CD4-positive, alpha-beta T cell treated with Interleukin-2 at 100 ng/mL for 4 hours (primary cell): ENCODE data around the gene SLC9A3.

ENCODE experiments used
- DNase-seq: peaks from one replicate; pipeline ENCODE4 v3.0.0-alpha.2; 2020; ENCODE audit warnings: low spot score

The SLC9A3 gene

DNA sequence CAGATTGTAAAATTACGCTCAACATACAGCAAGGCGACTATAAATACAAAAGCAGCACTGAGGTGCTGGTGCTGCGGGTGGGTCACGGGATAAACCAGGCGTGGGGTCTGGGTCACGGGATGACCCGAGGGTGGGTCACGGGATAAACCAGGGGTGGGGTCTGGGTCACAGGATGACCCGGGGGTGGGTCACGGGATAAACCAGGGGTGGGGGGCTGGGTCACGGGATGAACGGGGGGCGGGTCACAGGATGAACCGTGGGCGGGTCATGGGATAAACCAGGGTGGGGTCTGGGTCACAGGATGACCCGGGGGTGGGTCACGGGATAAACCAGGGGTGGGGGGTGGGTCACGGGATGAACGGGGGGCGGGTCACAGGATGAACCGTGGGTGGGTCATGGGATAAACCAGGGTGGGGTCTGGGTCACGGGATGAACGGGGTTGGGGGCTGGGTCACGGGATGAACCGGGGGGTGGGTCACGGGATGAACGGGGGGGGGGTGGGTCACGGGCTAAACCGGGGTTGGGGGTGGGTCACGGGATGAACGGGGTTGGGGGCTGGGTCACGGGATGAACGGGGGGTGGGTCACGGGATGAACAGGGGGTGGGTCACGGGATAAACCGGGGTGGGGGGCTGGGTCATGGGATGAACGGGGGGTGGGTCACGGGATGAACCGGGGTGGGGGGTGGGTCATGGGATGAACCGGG is 30.2 kb upstream of the SLC9A3 start:
- DNase-seq = no peak

DNA sequence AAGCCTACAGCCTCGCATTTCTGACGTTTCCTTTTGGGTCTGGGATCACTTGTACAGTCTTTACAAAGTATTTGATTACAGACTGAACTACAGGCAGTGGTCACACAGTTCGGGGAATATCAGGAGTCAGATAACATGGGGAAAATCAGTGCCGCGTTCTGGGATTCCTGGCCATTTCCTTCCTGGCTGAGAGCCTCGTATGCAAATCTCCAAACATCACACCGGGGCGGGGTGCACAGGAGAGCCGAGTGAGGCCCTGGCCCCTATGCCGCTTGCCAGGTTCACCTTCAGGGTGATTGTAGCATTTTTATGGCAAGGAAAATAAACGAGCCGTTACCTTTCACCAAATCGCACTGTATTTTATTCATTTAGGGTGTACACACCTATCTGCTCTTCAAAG is 29.6 kb upstream of the SLC9A3 start:
- no peak for DNase-seq

DNA sequence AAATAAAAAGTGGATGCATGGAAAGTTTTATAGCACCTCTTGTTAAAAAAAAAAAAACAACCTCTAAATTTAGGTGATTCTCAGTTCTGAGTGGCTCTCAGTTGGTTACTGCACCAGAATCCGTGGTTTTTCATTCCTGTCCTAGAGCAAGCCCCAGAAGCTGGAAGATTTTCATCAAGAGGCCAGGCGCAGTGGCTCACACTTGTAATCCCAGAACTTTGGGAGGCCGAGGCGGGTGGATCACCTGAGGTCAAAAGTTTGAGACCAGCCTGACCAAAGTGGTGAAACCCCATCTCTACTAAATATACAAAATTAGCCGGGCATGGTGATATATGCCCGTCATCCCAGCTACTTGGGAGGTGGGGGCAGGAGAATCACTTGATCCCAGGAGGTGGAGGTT is 27.2 kb upstream of the SLC9A3 start:
- no peak for DNase-seq

DNA sequence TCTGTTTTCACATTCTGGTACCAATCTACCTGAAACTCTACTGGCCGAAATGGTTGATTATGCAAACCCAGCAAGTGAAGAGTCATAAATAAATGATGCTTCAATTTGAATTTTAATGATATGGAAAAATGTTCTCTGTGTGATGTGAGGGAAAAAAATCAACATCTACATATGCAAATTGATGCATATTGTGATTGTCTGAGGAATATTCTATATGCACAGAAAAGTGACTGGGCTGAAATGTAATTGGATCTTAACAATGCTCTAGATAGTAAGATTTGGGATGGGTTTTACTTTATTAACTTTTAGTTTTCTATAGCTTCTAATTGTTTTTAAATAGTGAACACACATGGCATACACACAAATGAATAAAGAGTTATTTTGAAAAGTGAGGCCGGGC is 25.0 kb upstream of the SLC9A3 start:
- no peak for DNase-seq

DNA sequence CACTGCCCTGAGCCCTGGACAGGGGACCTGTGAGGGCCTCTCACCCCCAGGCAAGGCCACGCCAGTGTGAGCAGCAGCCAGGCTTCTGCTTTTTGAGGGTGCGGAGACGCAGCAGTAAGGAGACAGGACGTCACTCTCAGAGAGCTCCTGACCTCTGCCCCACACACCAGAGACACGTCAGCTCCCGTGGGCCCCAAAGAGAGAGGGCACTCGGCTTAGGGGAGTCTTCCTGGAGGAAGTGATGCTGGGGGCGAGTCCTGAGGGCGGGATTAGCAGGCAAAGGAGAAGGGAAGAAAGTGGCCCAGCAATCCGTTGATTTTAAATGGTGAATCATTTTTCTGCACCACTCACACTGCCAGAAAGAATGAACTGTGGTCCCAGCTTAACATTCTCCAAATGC is 24.0 kb upstream of the SLC9A3 start:
- DNase-seq = no peak

DNA sequence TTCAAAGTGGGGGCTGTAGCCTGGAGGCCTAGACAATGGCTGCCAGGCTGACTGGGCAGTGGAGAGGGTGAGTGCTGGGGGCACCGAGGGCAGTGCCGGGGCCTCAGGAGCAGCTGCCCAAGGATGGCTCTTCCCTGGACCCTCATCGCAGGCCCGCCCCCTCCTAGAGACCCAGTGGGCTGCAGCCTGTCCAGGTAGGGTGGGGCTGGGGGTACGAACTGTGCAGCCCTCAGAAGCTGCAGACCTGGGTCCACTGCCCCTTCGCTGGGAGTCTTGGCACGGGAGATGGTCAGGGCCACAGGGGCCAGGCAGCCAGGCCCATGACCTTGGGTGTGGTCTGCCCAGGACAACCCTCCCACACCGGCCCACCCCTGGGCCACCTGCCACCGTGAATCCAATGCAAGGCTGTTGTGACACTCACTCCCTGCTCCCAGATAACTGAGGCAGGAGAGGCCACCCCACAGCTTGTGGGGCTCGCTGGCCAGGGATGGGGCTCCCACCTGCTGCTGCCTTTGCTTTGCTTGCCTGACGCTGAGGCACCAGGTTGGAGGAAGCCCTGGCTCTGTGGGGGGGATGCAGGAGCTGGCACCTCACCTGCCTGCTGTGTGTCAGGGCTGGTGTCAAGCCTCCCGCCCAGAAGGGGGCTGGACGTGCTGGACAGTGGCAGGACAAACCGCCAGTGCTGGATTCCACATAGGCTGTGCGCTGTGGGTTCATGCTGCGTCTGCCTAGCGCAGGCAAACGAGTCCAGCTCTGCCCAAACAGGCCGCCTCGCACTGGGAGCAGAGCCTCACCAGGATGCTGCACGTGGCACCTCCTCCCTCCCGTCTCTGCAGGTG is 23.1 kb upstream of the SLC9A3 start:
- no peak for DNase-seq

DNA sequence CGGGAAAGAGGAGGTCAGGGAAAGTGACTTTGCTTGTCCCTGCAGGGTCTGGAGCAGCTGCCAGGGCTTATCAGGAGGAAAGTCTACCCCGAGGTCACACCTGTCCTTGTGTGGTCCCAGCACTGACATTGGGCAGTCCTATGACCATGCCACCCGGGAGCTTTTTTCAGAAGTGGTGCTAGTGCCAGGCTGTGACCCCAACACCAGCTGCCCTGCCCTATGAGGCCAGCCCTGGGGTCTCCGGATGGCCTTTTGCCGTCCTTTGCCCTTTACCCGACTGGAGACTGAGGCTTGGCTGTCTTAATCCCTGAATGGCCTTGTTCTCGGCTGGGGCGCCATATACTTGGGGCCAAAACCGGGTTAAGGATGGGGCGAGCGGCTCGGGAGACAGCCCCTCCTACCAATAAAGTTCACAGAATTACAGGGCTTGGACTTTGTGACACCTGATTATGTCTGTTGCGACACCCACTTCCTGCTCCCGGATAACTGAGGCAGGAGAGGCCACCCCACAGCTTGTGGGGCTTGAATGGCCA is 22.2 kb upstream of the SLC9A3 start:
- no peak for DNase-seq

DNA sequence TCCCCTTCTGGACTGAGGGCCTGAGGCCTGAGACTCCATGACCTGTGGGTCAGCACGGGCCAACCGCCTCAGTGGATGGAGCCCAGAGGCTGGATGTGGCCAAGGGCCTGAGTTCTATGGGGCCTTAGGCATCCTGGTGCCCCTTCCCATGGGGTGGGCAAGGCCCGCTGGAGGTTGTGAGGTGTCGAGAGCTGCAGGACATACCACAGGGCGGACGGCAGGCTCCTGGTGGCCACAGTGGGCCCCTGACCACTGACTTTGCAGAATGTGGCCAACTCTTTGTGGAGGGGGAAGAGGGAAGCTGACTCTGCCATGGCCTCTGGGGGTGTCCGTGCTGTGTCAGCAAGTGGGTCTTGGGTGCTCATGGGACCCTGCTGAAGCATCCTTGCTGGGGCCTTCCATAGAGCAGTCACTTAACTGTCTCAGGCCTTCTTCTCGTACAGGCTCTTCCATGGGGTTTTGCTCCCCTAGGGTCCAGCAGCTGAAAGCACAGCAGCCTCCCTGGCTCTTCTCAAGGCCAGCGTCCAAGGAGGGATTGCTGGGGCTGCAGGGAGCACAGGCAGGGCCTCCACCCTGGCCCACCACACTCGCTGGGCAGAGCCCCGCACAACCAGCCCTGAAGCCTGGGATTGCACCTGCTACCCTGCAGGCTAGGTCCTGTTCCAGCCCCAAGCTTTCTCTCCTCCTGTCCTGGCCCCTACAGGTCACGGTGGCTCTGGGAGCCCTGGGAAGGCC is 21.6 kb upstream of the SLC9A3 start:
- no peak for DNase-seq

DNA sequence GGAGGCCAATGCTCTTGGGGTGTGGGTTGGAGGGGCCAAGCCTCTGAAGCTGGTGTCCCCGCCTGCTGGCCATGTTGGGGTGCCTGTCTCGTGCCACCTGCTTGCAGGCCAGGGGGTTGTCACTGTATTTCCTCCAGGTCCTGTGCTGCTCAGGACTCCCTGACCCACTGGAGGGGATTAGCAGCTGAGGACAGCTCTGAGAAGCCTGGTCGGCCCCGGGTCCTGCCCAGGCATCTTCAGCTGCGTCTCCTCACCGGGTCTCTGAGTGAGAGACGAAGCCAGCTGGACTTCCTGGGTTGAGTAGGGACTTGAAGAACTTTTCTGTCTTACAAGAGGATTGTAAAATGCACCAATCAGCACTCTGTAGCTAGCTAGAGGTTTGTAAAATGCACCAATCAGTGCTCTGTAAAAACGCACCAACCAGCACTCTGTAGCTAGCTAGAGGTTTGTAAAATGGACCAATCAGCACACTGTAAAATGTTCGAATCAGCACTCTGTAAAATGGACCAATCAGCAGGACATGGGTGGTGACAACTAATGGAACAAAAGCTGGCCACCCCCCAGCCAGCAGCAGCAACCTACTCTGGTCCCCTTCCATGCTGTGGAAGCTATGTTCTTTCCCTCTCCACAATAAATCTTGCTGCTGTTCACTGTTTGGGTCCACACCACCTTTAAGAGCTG is 20.6 kb upstream of the SLC9A3 start:
- no peak for DNase-seq

DNA sequence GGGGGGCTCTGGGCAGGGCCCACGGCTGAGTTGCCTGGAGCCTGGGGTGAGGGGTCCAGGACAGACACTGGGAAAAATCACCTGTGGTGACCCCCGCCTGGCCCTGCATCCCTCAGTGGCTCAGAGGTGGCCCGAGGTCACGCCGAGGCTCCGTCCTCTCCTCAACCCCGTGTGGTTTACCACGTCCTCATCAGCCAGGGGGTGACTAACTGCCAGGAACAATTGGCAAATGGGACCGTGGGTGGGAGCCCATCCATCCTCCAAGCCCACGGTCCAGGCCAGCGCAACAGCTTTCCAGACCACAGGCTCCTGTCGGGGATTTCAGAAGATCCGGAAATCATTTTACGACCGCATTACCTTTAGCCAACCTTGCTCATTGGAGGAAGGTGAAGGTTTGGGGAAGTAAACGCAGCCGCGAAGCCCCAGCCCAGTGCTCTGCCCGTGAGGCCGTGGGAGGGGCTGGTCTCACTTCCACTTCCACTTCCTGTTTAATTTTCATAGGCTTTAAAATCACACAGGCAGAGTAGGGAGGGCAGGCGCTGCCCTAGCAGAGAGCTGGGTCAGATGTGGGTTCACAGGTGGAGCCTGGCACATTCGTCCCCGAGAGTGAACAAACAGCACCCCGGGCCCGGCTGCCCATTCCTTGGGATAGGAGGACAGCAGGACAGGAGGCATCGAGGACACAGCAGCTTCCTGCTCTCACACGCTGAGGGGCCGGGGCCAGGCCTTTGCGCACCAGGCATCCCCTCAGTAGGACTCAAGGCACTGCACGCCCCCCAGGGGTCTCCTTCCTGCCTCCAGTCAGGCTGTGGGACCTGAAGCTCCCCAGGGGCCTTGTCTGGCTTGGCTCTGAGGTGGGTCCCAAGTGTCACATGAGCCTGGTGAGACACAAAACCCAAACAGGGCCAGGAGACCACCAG is 19.8 kb upstream of the SLC9A3 start:
- DNase-seq = peak; percentile 31

DNA sequence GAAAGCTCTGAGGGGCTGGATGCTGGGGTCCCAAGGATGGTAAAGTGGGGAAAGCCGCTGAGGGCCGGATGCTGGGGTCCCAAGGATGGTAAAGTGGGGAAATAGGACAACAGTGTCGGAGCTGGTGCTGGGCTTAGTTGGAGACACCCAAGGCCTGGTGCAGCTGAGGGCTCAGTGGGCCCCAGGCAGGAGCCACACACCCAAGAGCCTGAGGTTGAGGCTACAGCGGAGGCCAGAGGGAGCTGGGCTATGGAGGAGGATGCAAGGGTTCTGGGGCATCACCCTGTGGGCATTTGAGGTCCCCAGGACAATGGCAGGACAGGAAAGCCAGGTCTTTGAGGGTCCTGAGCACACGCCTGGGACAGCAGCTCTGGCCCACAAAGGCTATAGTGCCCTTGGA is 19.1 kb upstream of the SLC9A3 start:
- no peak for DNase-seq

DNA sequence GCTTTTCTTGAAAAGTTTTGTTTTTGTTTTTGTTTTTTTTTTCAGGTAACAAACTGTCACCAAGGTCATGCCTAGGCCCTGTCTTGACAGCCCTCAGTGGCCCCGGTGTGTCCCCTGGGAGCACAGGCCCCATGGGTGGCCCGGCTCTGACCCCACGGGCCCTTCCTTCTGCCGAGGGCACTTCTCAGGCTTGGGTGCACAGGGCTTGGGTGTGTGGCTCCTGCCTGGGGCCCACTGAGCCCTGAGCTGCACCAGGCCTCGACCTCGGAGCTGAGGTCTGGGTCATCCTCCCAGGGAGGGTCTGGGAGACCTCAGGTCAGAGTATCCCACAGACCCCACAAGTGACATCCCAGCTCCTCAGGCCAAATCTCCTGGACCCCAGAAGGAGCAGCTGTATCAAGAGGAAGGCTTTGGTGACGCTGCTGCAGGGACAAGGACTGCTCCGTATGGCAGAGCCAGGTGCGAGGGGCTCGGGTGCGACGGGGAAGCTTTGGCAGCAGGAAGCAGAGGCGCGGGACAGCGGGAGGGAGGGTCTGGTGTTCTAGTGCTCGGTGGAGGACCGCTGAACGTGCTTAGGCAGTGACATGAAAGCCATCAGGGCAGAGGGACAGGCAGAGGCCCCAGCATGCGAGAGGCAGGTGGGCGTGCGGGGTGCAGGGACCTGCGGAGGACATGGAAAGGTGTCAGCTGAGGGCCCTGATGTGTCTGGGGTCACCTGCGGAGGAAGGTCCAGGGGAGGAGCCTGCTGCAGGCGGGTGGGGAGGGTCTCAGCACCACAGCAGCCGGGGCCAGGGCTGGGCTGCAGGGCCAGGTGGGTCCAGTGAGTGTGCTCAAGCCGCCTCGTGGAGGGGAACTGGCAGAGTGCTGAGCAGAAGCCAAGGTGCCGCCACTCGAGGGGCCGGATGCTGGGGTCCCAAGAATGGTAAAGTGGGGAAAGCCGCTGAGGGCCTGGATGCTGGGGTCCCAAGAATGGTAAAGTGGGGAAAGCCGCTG is 18.4 kb upstream of the SLC9A3 start:
- DNase-seq = no peak

DNA sequence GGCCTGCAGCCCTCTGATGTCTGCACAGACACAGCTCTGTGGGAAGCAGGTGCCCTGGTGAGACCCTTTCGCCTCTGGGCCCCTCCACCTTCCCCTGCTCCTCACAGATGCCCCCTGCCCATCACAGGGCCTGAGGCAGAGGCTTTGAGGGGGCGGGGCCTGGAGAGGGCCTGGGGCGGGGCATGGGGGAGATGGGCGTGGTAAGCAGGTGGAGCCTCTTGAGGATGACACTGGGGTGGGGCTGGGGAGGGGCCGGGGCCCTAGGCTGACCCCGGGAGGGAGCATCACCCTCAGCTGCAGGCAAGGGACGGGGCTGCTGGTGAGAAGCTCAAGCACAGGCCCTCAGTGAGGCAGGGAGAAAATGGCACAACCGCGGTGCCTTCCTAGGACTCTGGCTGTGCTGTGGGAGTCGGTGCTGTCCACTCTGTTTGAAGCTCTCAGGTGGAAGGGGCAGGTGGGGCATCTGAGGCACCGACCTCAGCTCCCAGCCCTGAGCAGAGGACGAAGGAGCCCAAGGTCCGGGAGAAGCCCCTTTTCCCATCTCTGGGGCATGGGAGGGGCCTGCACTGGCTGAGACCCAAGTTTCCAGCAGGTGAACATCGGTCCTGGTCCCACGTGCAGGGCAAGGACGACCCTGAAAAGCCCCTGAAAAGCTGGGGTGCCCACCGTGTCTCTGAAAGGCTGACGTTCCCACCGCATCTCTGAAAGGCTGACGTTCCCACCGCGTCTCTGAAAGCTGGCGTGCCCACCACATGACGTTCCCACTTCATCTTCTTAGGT is 17.5 kb upstream of the SLC9A3 start:
- DNase-seq = no peak

DNA sequence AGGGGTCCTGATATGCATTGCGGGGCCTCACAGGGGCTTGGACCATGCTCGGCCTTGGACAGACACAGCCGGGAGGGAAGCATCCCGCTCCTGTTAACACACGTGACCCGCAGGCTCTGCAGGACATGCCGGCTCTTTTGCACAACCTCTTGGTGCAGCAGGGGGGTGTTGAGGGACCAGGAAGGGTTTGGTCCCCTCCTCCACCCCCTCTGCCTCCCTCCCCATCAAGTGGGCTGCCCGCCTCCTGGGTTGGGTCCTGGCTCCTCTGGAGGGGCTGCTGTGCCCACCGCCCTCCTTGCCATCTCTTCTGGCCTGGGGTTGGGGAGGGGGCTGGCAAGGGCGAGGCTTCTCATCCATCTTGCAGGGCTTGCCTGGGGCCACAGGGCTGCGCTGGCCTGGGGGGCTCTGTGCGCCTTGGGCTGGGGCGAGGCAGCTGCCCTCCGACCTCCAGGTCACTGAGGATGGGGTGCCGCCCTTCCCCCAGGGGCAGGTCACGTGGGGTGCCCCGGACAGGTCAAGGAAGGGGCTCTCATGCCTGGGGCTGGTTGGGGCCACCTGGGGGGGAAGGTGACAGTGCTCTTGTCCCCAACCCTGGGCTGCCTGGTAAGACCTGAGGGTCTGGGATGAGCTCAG is 16.8 kb upstream of the SLC9A3 start:
- no peak for DNase-seq

DNA sequence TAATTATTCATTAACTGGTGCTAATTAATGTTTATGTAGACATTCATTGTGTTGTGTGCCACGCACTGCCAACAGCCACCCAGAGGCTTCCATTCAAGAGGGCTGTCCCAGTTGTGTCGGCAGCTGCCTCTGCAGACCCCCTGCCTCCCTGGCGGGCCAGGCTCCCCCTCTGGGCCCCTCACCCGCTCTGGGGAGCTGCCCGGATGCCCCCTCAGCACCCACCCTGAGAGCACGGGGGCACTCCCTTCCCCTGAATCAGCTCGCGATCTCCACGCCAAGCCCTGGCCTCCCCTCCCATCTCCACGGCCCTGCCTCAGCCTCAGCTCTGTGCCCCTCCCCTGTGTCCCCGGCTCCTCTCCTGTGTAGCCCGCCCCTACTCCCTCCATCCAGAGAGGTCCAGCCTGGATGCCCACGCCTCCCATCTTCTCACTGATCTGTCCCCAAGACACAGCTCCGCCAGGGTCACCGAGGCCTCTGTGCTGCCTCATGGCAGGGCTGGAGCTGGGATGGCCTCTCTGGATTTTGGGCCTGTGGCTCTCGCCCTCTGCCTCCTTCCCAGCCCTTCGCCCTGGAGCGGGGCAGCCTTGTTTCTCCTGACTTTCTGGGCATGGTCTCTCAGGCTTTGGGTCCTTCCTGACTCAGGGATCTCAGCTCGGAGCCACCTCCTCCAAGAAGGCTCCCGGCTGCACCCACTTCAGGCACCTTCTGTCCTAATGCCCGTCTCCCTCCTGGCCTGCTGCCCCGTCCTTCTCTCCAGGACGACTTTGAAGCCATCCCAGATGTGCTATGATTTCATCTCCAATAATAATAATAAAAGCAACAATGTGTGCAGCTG is 16.0 kb upstream of the SLC9A3 start:
- DNase-seq = no peak

DNA sequence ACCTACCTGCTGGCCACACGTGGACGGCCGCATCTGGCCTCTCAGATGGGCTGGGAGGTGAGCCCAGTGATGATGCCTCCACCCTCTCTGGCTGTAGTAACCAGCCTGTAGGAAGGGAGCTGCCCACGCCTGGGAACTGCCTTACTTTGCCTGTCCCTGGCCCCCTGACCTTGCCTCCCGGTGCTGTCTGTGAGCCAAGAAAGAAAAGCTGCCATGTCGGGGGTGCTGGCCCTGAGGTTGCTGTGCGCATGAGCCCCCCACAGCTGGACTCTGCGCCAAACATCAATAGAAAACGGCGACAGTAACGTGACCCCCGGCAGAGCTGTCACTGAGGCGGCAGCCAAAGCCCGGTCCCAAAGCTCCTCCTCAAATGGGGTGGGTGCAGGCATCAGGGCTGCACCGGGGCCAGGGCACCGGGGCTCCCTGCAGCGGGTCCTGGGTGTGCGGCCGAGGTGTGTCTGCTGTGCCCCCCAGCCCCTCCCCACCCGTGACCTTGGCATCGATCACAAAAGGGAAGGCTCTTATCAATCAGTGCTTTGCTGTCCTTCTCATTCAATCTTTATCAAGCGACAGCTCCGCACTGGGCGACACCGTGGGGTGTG is 15.3 kb upstream of the SLC9A3 start:
- DNase-seq = no peak

DNA sequence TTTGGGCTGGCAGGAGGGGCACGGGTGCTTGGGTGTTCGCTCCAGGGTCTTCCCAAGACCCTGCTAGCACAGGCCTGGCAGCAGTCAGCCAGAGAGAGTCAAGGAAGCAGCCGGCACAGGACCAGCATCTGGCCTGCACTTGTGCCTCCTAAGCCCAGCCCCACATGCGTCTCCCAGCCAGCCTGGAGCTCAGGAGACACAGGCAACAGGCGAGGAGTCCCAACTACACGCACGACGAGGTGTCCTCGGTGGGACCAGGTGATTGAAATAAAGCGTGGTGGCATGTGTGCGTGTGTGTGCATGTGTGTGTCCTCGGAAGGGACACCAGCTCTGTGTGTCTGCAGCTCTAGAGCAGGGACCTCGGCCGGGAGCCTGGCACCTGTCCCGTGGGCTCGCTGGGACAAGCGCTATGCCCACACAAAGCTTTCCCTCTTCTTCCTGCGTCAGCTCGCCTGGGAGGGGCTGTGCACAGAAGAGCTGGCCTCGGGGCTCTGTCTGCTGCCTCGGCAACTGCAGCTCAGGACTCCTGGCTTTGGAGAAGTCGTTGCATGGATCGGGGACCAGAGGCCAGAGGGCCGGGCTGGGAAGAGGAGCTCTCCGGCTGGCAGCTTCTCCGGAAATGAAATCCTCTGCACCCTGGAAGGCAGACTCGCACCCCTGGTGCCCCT is 14.7 kb upstream of the SLC9A3 start:
- no peak for DNase-seq
